ENCODE measurements around the gene PSMG2.

DNA sequence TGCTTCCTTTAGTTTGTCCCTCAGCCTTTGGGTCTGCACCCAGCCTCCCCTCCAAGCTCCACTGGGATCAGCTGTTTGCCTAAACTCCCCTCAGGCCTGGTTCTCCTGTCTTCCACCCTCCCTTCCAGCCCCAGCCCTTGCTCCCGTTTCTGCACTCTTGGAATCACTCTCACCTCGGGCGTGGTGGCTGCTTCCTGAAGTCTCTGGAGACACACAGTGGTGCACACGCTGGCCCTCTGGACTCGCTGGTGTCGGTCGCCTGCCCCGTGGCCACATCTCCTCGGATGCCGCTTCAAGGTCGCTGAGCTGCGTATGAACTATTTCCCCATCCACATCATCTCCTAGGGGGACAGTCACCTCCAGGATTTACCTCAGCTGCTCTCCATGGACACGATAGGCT is 46.3 kb downstream of the PSMG2 start:
- TF ChIP-seq CTCF (IDR thresholded peaks at IDR 0.05) (no peak), ZFX (IDR thresholded peaks at IDR 0.05; ENCODE audit: borderline replicate concordance) (no peak)

Measured in 22Rv1 (cell line).